Endothelial cell of umbilical vein (primary cell): ENCODE data around the gene CHRNE. TPM values are rescaled to one million over a fixed set of nuclear protein-coding genes. Genes with fewer than 3 reads are reported as not detected.

ENCODE experiments used
- BruUV-seq: library from RNA; stranded (reverse); fragments of 400-500 nt; replicated peaks from 2 replicates; lab custom pipeline; 2021; lab: Mats Ljungman, UMichigan
- CTCF ChIA-PET: fragments of 300-600, 350-600 bp; sonication (Branson Sonifier 250); formaldehyde crosslinking; loops from one replicate; lab custom pipeline; 2021; ENCODE audit warnings: antibody characterized with exemption, inconsistent platforms; lab: Charles Lee
- POLR2A ChIA-PET: fragments of 300-600, 350-600 bp; sonication (Branson Sonifier 250); formaldehyde crosslinking; loops from one replicate; lab custom pipeline; 2021; ENCODE audit warnings: antibody characterized with exemption, inconsistent platforms; lab: Charles Lee
- DNase-seq: peaks from one replicate; pipeline ENCODE4 v3.0.0-alpha.2; 2011; ENCODE audit warnings: low read depth, low spot score
- FAIRE-seq: peaks from 2 replicates; lab custom pipeline; 2011; peaks lifted over from hg19 to GRCh38; lab: Jason Lieb, UNC
- H2AFZ ChIP-seq: 2 replicates; pipeline ENCODE4 v1.6.0; 2012; ENCODE audit warnings: low read depth, low read length, control low read depth, inconsistent platforms
- H3K27ac ChIP-seq: 2 replicates; pipeline ENCODE4 v1.5.1; 2011; ENCODE audit warnings: low read depth, mild to moderate bottlenecking, control low read depth, low read length, moderate library complexity; ENCODE audit not compliant: insufficient read depth
- H3K27me3 ChIP-seq, 2 experiments: 2 replicates each; pipeline versions ENCODE4 v1.6.0 to v1.6.1; 2011; ENCODE audit warnings: low read length in 2 of 2, mixed read lengths in 1 of 2; ENCODE audit not compliant: control insufficient read depth in 2 of 2, insufficient read depth in 2 of 2
- H3K36me3 ChIP-seq, 2 experiments: 2 replicates in 1 of 2; 3 replicates in 1 of 2; pipeline ENCODE4 v1.5.1; 2011; ENCODE audit warnings: low read length in 2 of 2, mild to moderate bottlenecking in 1 of 2, moderate library complexity in 1 of 2; ENCODE audit not compliant: control insufficient read depth in 2 of 2, insufficient read depth in 2 of 2; ENCODE audit errors: extremely low read depth in 1 of 2
- H3K4me1 ChIP-seq: 3 replicates; pipeline ENCODE4 v1.5.1; 2011; ENCODE audit warnings: mild to moderate bottlenecking, low read length; ENCODE audit not compliant: control insufficient read depth, insufficient read depth; ENCODE audit errors: extremely low read depth
- H3K4me2 ChIP-seq: 2 replicates; pipeline ENCODE4 v1.6.1; 2011; ENCODE audit warnings: low read length, control low read depth, mixed read lengths; ENCODE audit not compliant: insufficient read depth
- H3K4me3 ChIP-seq, 3 experiments: fragments of 200-600 bp in 1 of 3; sonication (generic), shearing (Covaris generic) in 1 of 3; replicated peaks in 1 of 3; 2 replicates each; pipeline ENCODE4 v1.5.1; 2011 to 2016; ENCODE audit warnings: control low read depth in 3 of 3, low read length in 3 of 3, mild to moderate bottlenecking in 2 of 3, inconsistent platforms in 1 of 3, low read depth in 1 of 3, moderate library complexity in 1 of 3; ENCODE audit not compliant: insufficient read depth in 1 of 3
- H3K79me2 ChIP-seq: 2 replicates; pipeline ENCODE4 v1.6.0; 2012; ENCODE audit warnings: low read length, inconsistent platforms; ENCODE audit not compliant: control insufficient read depth, insufficient read depth
- H3K9ac ChIP-seq: replicated peaks from 2 replicates; pipeline ENCODE3; 2011; ENCODE audit warnings: low read length, control low read depth; ENCODE audit not compliant: insufficient read depth; ENCODE audit errors: extremely low read depth
- H3K9me1 ChIP-seq: replicated peaks from 3 replicates; pipeline ENCODE4 v1.6.0; 2011; ENCODE audit warnings: mild to moderate bottlenecking, low read length; ENCODE audit not compliant: control insufficient read depth, insufficient read depth; ENCODE audit errors: extremely low read depth
- H3K9me3 ChIP-seq: replicated peaks from 2 replicates; pipeline ENCODE4 v1.5.1; 2012; ENCODE audit warnings: low read length, inconsistent platforms; ENCODE audit not compliant: control insufficient read depth, insufficient read depth
- H4K20me1 ChIP-seq: replicated peaks from 2 replicates; pipeline ENCODE3; 2011; ENCODE audit warnings: mild to moderate bottlenecking, low read length; ENCODE audit not compliant: control insufficient read depth, insufficient read depth; ENCODE audit errors: extremely low read depth
- EZH2 ChIP-seq: IDR thresholded peaks from 2 replicates; pipeline ENCODE4 v1.6.1; 2012; ENCODE audit warnings: borderline replicate concordance, low read depth, mild to moderate bottlenecking, moderate library complexity, low read length, inconsistent platforms; ENCODE audit not compliant: severe bottlenecking
- POLR2AphosphoS5 ChIP-seq: IDR thresholded peaks from 2 replicates; pipeline ENCODE4 v1.6.1; 2012; ENCODE audit warnings: low read depth, mild to moderate bottlenecking, control low read depth, low read length, moderate library complexity; ENCODE audit not compliant: insufficient read depth
- dilution Hi-C: fragments of 300-500 bp; cut with MboI; formaldehyde crosslinking; loops from one replicate; pipeline ENCODE4 v1.15.0; 2019; ENCODE audit warnings: low sequenced_read_pairs; ENCODE audit not compliant: extremely low pct_ligation_motif_present
- intact Hi-C: fragments of 100-400 bp; cut with micrococcal nuclease; formaldehyde crosslinking; loops from one replicate; pipeline ENCODE4 v1.10.0; 2022
- polyA plus RNA-seq, 4 experiments: library from polyadenylated mRNA; depleted of rRNA in 3 of 4; stranded (reverse) in 3 of 4; unstranded in 1 of 4; fragments of >200 nt; gene quantifications; 2 replicates each; pipeline versions ENCODE4 v1.2.1 to v1.2.3, GENCODE V29; 2011 to 2012; ENCODE audit warnings: missing spikeins in 1 of 4
- total RNA-seq: library from RNA; stranded (reverse); gene quantifications from 2 replicates; pipeline ENCODE4 v1.2.3, GENCODE V29; 2021
- TF ChIP-seq, protein P1 (sequence below), 2 donors: IDR thresholded peaks; 1 replicate in 1 of 2; 2 replicates in 1 of 2; pipeline ENCODE4 v1.5.1; 2011; ENCODE audit warnings: low read length in 2 of 2, mild to moderate bottlenecking in 2 of 2, moderate library complexity in 2 of 2, control low read depth in 1 of 2, inconsistent platforms in 1 of 2, low read depth in 1 of 2; ENCODE audit not compliant: insufficient read depth in 1 of 2; ENCODE audit errors: extremely low read depth in 1 of 2

CHRNE gene
- total and polyA plus RNA-seq, 2 donors (not counting 3 experiments of a cell fraction or from before 2014, with no cell fraction given), result 0.84 to 1.1 TPM

DNA sequence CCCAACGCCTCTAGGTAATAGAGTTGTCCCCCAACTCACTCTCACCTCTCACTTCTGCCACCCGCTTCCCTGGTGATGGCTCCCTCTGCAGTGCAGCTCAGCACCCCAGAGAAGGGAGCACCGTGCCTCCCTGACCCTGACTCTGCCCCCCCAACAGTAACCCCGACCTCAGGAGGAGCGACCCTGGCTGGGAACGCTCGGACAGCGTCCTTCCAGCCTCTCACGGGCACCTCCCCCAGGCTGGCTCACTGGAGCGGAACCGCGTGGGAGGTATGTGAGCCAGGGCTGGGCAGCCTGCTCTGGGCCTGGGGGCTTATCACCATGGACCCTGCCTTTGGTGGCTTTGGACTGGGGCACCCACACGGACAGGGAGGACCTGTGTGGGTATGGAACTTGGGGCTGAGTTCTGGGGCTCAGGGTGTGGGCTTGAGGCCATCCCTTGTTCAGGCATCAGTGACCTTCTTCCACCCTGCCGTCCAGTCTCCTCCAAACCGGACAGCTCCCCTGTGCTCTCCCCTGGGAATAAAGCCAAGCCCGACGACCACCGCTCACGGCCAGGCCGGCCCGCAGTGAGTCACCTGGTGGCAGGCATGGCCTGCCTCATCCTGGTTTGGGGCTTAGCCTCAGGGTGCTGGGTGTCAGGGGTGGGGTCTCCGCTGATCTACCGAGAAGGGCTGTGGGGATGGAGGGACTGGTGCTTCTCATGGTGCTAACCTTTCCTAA, 10.2 kb downstream of the CHRNE start:
- CTCF ChIA-PET, result interaction anchor here (1.0 to 1.7 kb wide), 2 partner anchors 116 to 182 kb away, joined by 3 read pairs; partner anchors contain the start of gene ARRB2
- Histone ChIP-seq H4K20me1 (no peaks in the 10 kb centered on the region), H3K36me3 (peaks cover 1 to 66% of the 10 kb centered on the region in 2 experiments), H3K4me2 (no peak overlapping the region), H3K4me3 (no peak overlapping the region), H3K27me3 (no peaks in the 10 kb centered on the region), H2AFZ (no peak overlapping the region), H3K9me1 (no peaks in the 10 kb centered on the region), H3K9me3 (no peaks in the 10 kb centered on the region), H3K9ac (no peak overlapping the region), H3K4me1 (no peaks in the 10 kb centered on the region), H3K79me2 (no peaks in the 10 kb centered on the region), H3K27ac (no peak overlapping the region)
- TF ChIP-seq, protein P1, sequence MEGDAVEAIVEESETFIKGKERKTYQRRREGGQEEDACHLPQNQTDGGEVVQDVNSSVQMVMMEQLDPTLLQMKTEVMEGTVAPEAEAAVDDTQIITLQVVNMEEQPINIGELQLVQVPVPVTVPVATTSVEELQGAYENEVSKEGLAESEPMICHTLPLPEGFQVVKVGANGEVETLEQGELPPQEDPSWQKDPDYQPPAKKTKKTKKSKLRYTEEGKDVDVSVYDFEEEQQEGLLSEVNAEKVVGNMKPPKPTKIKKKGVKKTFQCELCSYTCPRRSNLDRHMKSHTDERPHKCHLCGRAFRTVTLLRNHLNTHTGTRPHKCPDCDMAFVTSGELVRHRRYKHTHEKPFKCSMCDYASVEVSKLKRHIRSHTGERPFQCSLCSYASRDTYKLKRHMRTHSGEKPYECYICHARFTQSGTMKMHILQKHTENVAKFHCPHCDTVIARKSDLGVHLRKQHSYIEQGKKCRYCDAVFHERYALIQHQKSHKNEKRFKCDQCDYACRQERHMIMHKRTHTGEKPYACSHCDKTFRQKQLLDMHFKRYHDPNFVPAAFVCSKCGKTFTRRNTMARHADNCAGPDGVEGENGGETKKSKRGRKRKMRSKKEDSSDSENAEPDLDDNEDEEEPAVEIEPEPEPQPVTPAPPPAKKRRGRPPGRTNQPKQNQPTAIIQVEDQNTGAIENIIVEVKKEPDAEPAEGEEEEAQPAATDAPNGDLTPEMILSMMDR (IDR thresholded peaks at IDR 0.05; ENCODE audit: extremely low read depth in 1 of 2, insufficient read depth in 1 of 2, low read depth in 1 of 2, low read length in 2 of 2), result no peak
- TF ChIP-seq POLR2AphosphoS5, result no peak
- TF ChIP-seq EZH2, result no peak
- POLR2A ChIA-PET, result no interaction called here
- dilution Hi-C loops (no loop called here), intact Hi-C loops (no loop called here)
- no peak for FAIRE-seq
- no TSS peak for BruUV-seq
- no peak for DNase-seq
